GM12878 (cell line): Measurements from ENCODE around the gene IKZF1. TPM values are rescaled to one million over a fixed set of nuclear protein-coding genes. Genes with fewer than 3 reads are reported as not detected.
A peak's percentile ranks its signal among the peaks of the same experiment; 100 is the strongest.

Experiments used
- ATAC-seq: fragments of 200-7000 bp; cut with Tn5 transposase; 3 replicates; pipeline ENCODE4 v1.9.1; 2020; ENCODE audit warnings: mild to moderate bottlenecking, moderate library complexity
- BruUV-seq: library from RNA; stranded (reverse); fragments of 400-500 nt; replicated peaks from 2 replicates; lab custom pipeline; 2021; lab: Mats Ljungman, UMichigan
- CTCF ChIA-PET: fragments of 300-600 bp; sonication (Branson Sonifier 250); formaldehyde crosslinking; extraction: SDS; loops from one replicate; lab custom pipeline; 2021; ENCODE audit warnings: inconsistent platforms; lab: Yijun Ruan, JAX
- POLR2A ChIA-PET: fragments of 350-600 bp; formaldehyde crosslinking; extraction: SDS; loops from one replicate; lab custom pipeline; 2021; ENCODE audit warnings: inconsistent platforms; lab: Charles Lee
- RAD21 ChIA-PET: fragments of 300-600 bp; sonication (Branson Sonifier 250); formaldehyde crosslinking; loops from one replicate; lab custom pipeline; 2023; ENCODE audit warnings: antibody characterized with exemption; ENCODE audit not compliant: unreplicated experiment; lab: Charles Lee
- SMC1A ChIA-PET: fragments of 300-600 bp; sonication (Branson Sonifier 250); formaldehyde crosslinking; loops from one replicate; lab custom pipeline; 2023; ENCODE audit not compliant: unreplicated experiment, uncharacterized antibody; lab: Charles Lee
- DNase-seq: peaks from one replicate; pipeline ENCODE4 v3.0.0-alpha.2; 2011; ENCODE audit warnings: low read depth, low spot score
- FAIRE-seq: peaks from 3 replicates; lab custom pipeline; 2011; peaks lifted over from hg19 to GRCh38; lab: Jason Lieb, UNC
- H2AFZ ChIP-seq: 2 replicates; pipeline ENCODE4 v1.6.0; 2011; ENCODE audit warnings: low read depth, low read length, control low read depth; ENCODE audit not compliant: control insufficient read depth
- H3K27ac ChIP-seq: 2 replicates; pipeline ENCODE4 v1.5.1; 2011; ENCODE audit warnings: control low read depth; ENCODE audit not compliant: control insufficient read depth, insufficient read depth
- H3K27me3 ChIP-seq, 2 experiments: replicated peaks in 1 of 2; 2 replicates each; pipeline versions ENCODE4 v1.6.0 to v1.6.1; 2011; ENCODE audit warnings: low read length in 1 of 2; ENCODE audit not compliant: control insufficient read depth in 2 of 2, insufficient read depth in 2 of 2
- H3K36me3 ChIP-seq, 2 experiments: 2 replicates each; pipeline ENCODE4 v1.5.1; 2011; ENCODE audit warnings: low read length in 1 of 2; ENCODE audit not compliant: control insufficient read depth in 2 of 2, insufficient read depth in 2 of 2
- H3K4me1 ChIP-seq: 2 replicates; pipeline ENCODE4 v1.6.1; 2011; ENCODE audit warnings: mild to moderate bottlenecking, low read length, moderate library complexity, mixed read lengths; ENCODE audit not compliant: control insufficient read depth, insufficient read depth
- H3K4me2 ChIP-seq: 2 replicates; pipeline ENCODE4 v1.6.0; 2011; ENCODE audit warnings: control low read depth; ENCODE audit not compliant: control insufficient read depth, insufficient read depth
- H3K4me3 ChIP-seq: fragments of 200-600 bp; sonication (generic); 2 replicates; pipeline ENCODE4 v1.5.1; 2016
- H3K79me2 ChIP-seq: 2 replicates; pipeline ENCODE4 v1.6.0; 2011; ENCODE audit warnings: low read length; ENCODE audit not compliant: control insufficient read depth, insufficient read depth
- H3K9ac ChIP-seq: 2 replicates; pipeline ENCODE4 v1.8.0; 2011; ENCODE audit warnings: low read length, control low read depth, mixed read lengths; ENCODE audit not compliant: control insufficient read depth, insufficient read depth
- H3K9me3 ChIP-seq: replicated peaks from 3 replicates; pipeline ENCODE4 v1.5.1; 2011; ENCODE audit warnings: mild to moderate bottlenecking, low read length; ENCODE audit not compliant: control insufficient read depth, insufficient read depth
- H4K20me1 ChIP-seq: 2 replicates; pipeline ENCODE4 v1.6.0; 2011; ENCODE audit not compliant: control insufficient read depth, insufficient read depth
- ATF2 ChIP-seq: IDR thresholded peaks from 2 replicates; pipeline ENCODE4 v1.6.1; 2012; ENCODE audit warnings: low read length, inconsistent platforms
- BCL11A ChIP-seq: IDR thresholded peaks from 2 replicates; pipeline ENCODE4 v1.6.1; 2011; ENCODE audit warnings: low read depth, low read length
- CEBPB ChIP-seq, 2 experiments: fragments of 150-350 bp in 1 of 2; IDR thresholded peaks; 2 replicates each; pipeline ENCODE4 v1.6.1; 2012 to 2014; ENCODE audit warnings: low read depth in 2 of 2, low read length in 2 of 2, borderline replicate concordance in 1 of 2, inconsistent platforms in 1 of 2
- DPF2 ChIP-seq: fragments of 450-650 bp; IDR thresholded peaks from 2 replicates; pipeline ENCODE4 v1.6.1; 2017; ENCODE audit warnings: mild to moderate bottlenecking
- EED ChIP-seq: sonication (generic); IDR thresholded peaks from 2 replicates; pipeline ENCODE4 v1.6.1; 2016; ENCODE audit warnings: antibody characterized with exemption, low read depth
- FOXM1 ChIP-seq: IDR thresholded peaks from 2 replicates; pipeline ENCODE4 v1.6.1; 2012; ENCODE audit warnings: low read depth, mild to moderate bottlenecking, inconsistent platforms, low read length, moderate library complexity
- GABPA ChIP-seq: IDR thresholded peaks from 2 replicates; pipeline ENCODE4 v1.6.1; 2014; ENCODE audit warnings: antibody characterized with exemption, low read depth, mild to moderate bottlenecking, inconsistent platforms
- IKZF2 ChIP-seq, 2 experiments: fragments of 450-650 bp; IDR thresholded peaks; 2 replicates each; pipeline ENCODE4 v1.6.1; 2017; ENCODE audit warnings: mild to moderate bottlenecking in 2 of 2, moderate library complexity in 2 of 2
- IRF4 ChIP-seq: IDR thresholded peaks from 2 replicates; pipeline ENCODE4 v1.6.1; 2011; ENCODE audit warnings: low read depth, low read length
- MTA2 ChIP-seq: fragments of 450-650 bp; IDR thresholded peaks from 2 replicates; pipeline ENCODE4 v1.6.1; 2016; ENCODE audit warnings: low read depth, mild to moderate bottlenecking, moderate library complexity
- NFIC ChIP-seq: IDR thresholded peaks from 2 replicates; pipeline ENCODE4 v1.6.1; 2012; ENCODE audit warnings: low read depth, mild to moderate bottlenecking, inconsistent platforms, low read length, moderate library complexity
- NFYB ChIP-seq: IDR thresholded peaks from 2 replicates; pipeline ENCODE4 v1.6.1; 2011; ENCODE audit warnings: low read depth, mild to moderate bottlenecking, low read length, improper control_type of control experiment, moderate library complexity; ENCODE audit not compliant: insufficient read depth
- NRF1 ChIP-seq: conservative IDR thresholded peaks from 2 replicates; pipeline ENCODE4 v1.6.1; 2011; ENCODE audit warnings: mild to moderate bottlenecking, low read depth, low read length, improper control_type of control experiment
- PKNOX1 ChIP-seq: fragments of 450-650 bp; IDR thresholded peaks from 2 replicates; pipeline ENCODE4 v1.6.1; 2016; ENCODE audit warnings: mild to moderate bottlenecking
- PML ChIP-seq: IDR thresholded peaks from 2 replicates; pipeline ENCODE4 v1.6.1; 2012; ENCODE audit warnings: low read length, inconsistent platforms
- POU2F2 ChIP-seq: IDR thresholded peaks from 3 replicates; pipeline ENCODE4 v1.6.1; 2011; ENCODE audit warnings: low read depth, mild to moderate bottlenecking, low read length, borderline replicate concordance
- RUNX3 ChIP-seq: IDR thresholded peaks from 2 replicates; pipeline ENCODE4 v1.6.1; 2012; ENCODE audit warnings: low read length, inconsistent platforms
- SPI1 ChIP-seq: IDR thresholded peaks from 2 replicates; pipeline ENCODE4 v1.6.1; 2011; ENCODE audit warnings: low read depth, mild to moderate bottlenecking, low read length, moderate library complexity, borderline replicate concordance; ENCODE audit not compliant: insufficient read depth
- TCF12 ChIP-seq: IDR thresholded peaks from 2 replicates; pipeline ENCODE4 v1.6.1; 2011; ENCODE audit warnings: low read depth, mild to moderate bottlenecking, low read length
- TCF7 ChIP-seq: IDR thresholded peaks from 2 replicates; pipeline ENCODE4 v1.6.1; 2014; ENCODE audit warnings: antibody characterized with exemption, borderline replicate concordance
- ZBED1 ChIP-seq: IDR thresholded peaks from 2 replicates; pipeline ENCODE4 v1.6.1; 2016; ENCODE audit warnings: borderline replicate concordance
- ZNF217 ChIP-seq: fragments of 450-650 bp; IDR thresholded peaks from 2 replicates; pipeline ENCODE4 v1.6.1; 2017; ENCODE audit warnings: antibody characterized with exemption, mild to moderate bottlenecking
- ZNF24 ChIP-seq: fragments of 450-650 bp; IDR thresholded peaks from 2 replicates; pipeline ENCODE4 v1.6.1; 2017; ENCODE audit warnings: antibody characterized with exemption, mild to moderate bottlenecking
- WGBS: methylation state at CpG from one replicate; pipeline ENCODE4 v1.1.6; 2016; ENCODE audit warnings: low lambda C conversion rate; ENCODE audit not compliant: insufficient replicate concordance, insufficient coverage; ENCODE audit errors: missing lambda C conversion rate; 5-methylcytosine and 5-hydroxymethylcytosine counted together
- in situ Hi-C: fragments of 300-500 bp; cut with MboI; formaldehyde crosslinking; loops from 9 replicates; pipeline ENCODE4 v1.14.3; 2018; ENCODE audit warnings: mixed read lengths
- intact Hi-C: fragments of 100-400 bp; cut with micrococcal nuclease; formaldehyde crosslinking; loops from one replicate; pipeline ENCODE4 v1.14.2; 2022; ENCODE audit not compliant: unreplicated experiment
- polyA plus RNA-seq, 11 experiments: library from polyadenylated mRNA; depleted of rRNA in 4 of 11; unstranded in 6 of 11; stranded (reverse) in 5 of 11; fragments of >200 nt; fragmentation: Nextera tagmentation in 4 of 11; fragmentation: Illumina TruSeq in 1 of 11; extraction: Ambion mirVana in 4 of 11; extraction: Trizol in 1 of 11; gene quantifications; 1 replicate in 1 of 11; 2 replicates in 10 of 11; pipeline versions ENCODE4 v1.2.1 to v1.2.3, GENCODE V29; 2011 to 2016; ENCODE audit warnings: inconsistent platforms in 2 of 11, missing spikeins in 2 of 11, low read depth in 1 of 11
- total RNA-seq, 4 experiments: library from RNA; depleted of rRNA in 3 of 4; stranded (reverse); fragments of >200 nt in 3 of 4; fragmentation: Illumina TruSeq in 1 of 4; extraction: Trizol in 1 of 4; gene quantifications; 2 replicates each; pipeline versions ENCODE4 v1.2.1 to v1.2.3, GENCODE V29; 2013 to 2021

Gene IKZF1
- total and polyA plus RNA-seq, 10 of the 15 experiments (the other 5 are each of a cell fraction or from before 2014, with no cell fraction given), result 27.2 to 125 (median 71.6) TPM

- RAD21 ChIA-PET, result interaction anchor here (1.0 to 6.0 kb wide), 10 partner anchors 11 to 88 kb away, joined by 3 to 54 read pairs (median 6); partner anchors contain the start of gene IKZF1
- TF ChIP-seq FOXM1, result peak; percentile 68
- TF ChIP-seq GABPA, result 0 out of 2 replicates have a peak, but pooled peaks have one; percentile 9
- no peak for TF ChIP-seq TCF12
- TF ChIP-seq IKZF2 (IDR thresholded peaks at IDR 0.05), result peak in 1 of 2 experiments; percentile 26; a peak in 2 of 4 replicates
- peak; percentile 83 for TF ChIP-seq NFIC
- peak; percentile 28; the same call in 1 of the 2 replicates for TF ChIP-seq PKNOX1
- TF ChIP-seq CEBPB (IDR thresholded peaks at IDR 0.05; ENCODE audit: borderline replicate concordance in 1 of 2, low read depth in 2 of 2, low read length in 2 of 2), result no peak
- peak; percentile 59 for TF ChIP-seq RUNX3
- TF ChIP-seq EED, result peak; percentile 20; the same call in 1 of the 2 replicates
- peak; percentile 81 for TF ChIP-seq SPI1
- peak; percentile 54 for TF ChIP-seq TCF7
- peak; percentile 96; the same call in 1 of the 2 replicates for TF ChIP-seq ZBED1
- TF ChIP-seq ZNF217, result peak; percentile 20; the same call in 1 of the 2 replicates
- peak; percentile 39; the same call in 1 of the 2 replicates for TF ChIP-seq ZNF24
- TF ChIP-seq BCL11A, result 0 out of 2 replicates have a peak, but pooled peaks have one; percentile 37
- TF ChIP-seq NFYB, result no peak
- TF ChIP-seq ATF2, result peak; percentile 50; the same call in 1 of the 2 replicates
- peak; percentile 57; the same call in 1 of the 2 replicates for TF ChIP-seq PML
- TF ChIP-seq DPF2, result peak; percentile 43; the same call in 1 of the 2 replicates
- TF ChIP-seq POU2F2, result peak; percentile 52; the same call in 1 of the 3 replicates
- peak; percentile 69 for TF ChIP-seq MTA2
- 0 out of 2 replicates have a peak, but pooled peaks have one; percentile 21 for TF ChIP-seq IRF4
- TF ChIP-seq NRF1, result no peak
Measured at GRCh38 chr7:50293509-50294179, 10.9 kb upstream of the IKZF1 start.

More at GRCh38 chr7:50293509-50294179, 10.9 kb upstream of the IKZF1 start:
- Histone ChIP-seq H3K79me2 (no peaks in the 10 kb centered on the region), H3K4me1 (peaks cover 22% of the 10 kb centered on the region), H3K4me2 (peak overlapping the region; percentile 65), H3K9ac (no peak overlapping the region), H2AFZ (peak overlapping the region; percentile 40), H3K9me3 (no peaks in the 10 kb centered on the region), H3K36me3 (no peaks in the 10 kb centered on the region), H4K20me1 (no peaks in the 10 kb centered on the region), H3K4me3 (0 out of 2 replicates have a peak overlapping the region, but pooled peaks have one; percentile 3), H3K27me3 (no peaks in the 10 kb centered on the region), H3K27ac (peak overlapping the region; percentile 36)
- ATAC-seq (peak; percentile 77), FAIRE-seq (peak; percentile 74), DNase-seq (no peak)
- intact Hi-C loops (no loop called here), in situ Hi-C loops (no loop called here)
- CTCF ChIA-PET, result interaction anchor here (0.8 to 5.9 kb wide), 11 partner anchors 8 to 149 kb away, joined by 3 to 37 read pairs (median 4); no protein-coding TSS in a partner anchor
- TSS peak; percentile 87 for BruUV-seq
- POLR2A ChIA-PET, result interaction anchor here (1.0 to 5.3 kb wide), 8 partner anchors 12 to 26 kb away, joined by 4 to 54 read pairs (median 10); partner anchors contain the start of gene IKZF1
- SMC1A ChIA-PET, result interaction anchor here (0.8 to 11.8 kb wide), 9 partner anchors 11 to 80 kb away, joined by 3 to 177 read pairs (median 5); partner anchors contain the start of gene IKZF1
- WGBS, result 35% methylated on average over 7 of the region's 7 CpGs
